Skin of body (tissue), 3 donors: ENCODE data around the gene SLC7A5. TPM values are rescaled to one million over a fixed set of nuclear protein-coding genes. Genes with fewer than 3 reads are reported as not detected.
"Not testable (repeated sequence)": the region's sequence is repeated elsewhere in the genome, so short reads cannot be mapped to it uniquely, and the experiment has no call there.

Source experiments
- DNase-seq: peaks from one replicate; lab custom pipeline; 2025; lab: John Stamatoyannopoulos, UW
- small RNA-seq: library from RNA; depleted of rRNA; stranded (forward); fragments of <200 nt; gene quantifications from one replicate; pipeline ENCODE3, GENCODE V24; 2014; ENCODE audit warnings: low replicate concordance
- total RNA-seq: library from RNA; depleted of rRNA; stranded (reverse); fragments of >200 nt; gene quantifications from one replicate; pipeline ENCODE4 v1.2.3, GENCODE V29; 2014

Gene SLC7A5
- total RNA-seq, 1 donor from 2014 or later: 5.8 TPM

DNA sequence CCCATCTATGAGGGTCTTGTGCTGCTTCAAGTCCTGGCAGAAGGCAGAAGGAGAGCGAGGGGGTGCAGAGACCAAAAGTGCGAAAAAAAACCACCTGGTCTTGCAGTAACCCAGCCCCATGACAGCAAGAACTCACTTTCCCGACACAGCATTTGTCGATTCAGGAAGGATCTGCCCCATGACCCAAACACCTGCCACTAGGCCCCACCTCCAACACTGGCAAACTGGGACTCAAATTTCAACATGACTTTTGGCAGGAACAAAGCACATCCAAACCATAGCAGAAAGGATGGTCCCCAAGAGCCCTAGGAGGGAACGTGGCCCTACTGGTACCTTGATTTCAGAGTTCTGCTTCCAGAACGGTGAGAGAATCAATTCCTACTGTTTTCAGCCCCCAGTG lies 68.8 kb downstream of the SLC7A5 start:
- no peak for DNase-seq

DNA sequence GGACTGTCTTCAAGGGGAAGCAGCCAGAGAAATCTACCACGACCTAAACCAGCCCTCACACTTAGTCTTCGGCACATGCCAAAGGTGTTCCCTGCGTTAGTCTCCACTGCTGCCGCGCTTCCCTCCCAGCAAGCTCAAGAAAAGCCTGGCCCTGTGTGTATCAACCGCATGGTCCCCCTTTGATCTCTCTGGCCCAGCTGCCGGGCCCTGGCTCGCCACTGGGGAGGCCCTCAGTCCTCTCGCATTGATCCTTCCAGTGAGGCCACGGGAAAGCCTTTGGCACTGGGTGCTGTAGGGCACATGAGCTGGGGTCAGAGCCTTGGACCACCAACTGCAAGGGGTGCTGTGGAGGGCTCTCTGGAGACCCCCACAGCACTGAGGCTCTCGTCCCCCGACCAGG lies 74.0 kb downstream of the SLC7A5 start:
- DNase-seq: no peak

DNA sequence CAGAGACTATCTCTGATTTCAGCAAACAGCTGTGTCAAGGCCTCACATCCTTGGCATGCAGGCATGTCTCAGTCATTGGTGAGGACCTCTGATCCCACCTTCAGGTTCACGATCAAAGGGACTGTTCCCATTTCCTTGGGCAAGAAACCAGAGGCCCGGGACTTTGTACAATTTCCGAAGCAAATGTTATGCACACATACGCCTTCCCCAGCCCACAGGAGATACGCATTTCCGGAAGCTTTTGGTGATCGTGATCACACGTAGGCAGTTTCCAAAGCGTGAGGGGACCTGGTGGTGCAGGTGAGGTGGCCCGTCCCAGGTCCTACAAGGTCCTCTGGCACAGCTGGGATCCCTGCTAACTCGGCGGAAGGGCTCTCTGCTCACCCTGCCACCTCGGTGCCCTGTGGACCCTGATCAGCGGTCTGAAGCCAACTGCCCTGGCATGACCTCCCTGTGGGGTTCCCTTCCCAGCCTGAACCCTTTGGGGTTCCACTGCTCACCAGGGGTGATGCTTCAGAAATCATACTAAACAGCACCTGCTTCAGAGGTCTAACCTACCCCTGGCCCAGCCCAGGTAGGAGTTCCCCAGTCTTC lies 74.7 kb downstream of the SLC7A5 start:
- no peak for DNase-seq

DNA sequence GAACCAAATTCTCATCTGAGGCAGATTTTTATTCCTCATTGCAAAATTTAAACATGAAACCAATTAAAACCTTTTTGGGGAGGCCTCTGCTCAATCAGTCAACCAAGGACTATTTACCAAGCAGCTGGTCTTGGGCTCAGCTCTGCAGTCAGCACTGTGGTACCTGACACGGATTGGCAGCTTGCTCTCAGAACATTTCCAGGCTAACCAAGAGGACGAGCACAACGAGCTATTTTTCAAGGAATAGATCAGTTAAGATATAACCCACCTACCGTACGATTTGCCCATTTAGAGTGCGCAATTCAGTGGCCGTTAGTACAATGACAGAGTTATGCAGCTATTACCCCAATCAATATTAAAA lies 77.1 kb downstream of the SLC7A5 start:
- DNase-seq: no peak

DNA sequence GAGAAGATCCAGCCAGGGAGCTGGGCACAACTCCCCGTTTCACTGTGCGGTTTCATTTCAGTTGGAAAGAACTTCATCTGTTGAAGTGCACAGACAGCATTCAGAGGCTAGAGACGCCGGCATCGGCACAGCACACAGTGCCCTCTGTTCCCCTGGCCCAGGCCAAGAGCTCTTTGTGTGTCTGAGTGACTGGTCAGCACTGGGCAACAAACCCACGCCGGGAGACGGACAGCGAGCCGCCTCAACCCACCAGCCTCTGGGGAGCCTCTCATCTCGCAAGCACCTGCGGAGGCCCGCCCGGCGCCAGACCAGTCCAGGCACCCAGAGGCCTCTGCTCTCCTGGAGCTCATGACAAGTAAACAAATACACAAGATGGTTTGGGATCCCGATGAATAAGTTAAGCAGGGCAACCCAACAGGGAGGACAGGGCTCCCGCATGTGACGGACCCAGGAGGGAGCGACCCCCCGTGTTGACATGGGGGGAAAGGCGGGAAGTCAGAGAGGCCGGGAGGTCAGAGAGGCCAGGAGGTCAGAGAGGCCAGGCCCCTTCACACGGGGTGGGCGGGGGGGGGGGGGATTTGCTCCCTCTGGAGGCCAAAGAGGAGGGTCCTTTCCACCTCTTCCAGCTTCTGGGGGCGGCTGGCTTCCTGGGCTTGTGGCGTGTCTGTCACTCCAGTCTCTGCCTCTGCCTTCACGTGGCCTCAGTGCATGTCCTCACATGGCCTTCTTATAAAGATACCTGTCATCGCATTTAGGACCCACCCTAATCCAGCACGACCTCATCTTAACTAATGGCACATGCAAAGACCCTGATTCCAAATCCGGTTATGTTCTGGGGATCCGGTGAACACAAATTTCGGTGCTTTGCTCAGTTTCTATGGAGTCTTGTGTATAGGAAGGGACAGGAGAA lies 77.8 kb downstream of the SLC7A5 start:
- DNase-seq: no peak

DNA sequence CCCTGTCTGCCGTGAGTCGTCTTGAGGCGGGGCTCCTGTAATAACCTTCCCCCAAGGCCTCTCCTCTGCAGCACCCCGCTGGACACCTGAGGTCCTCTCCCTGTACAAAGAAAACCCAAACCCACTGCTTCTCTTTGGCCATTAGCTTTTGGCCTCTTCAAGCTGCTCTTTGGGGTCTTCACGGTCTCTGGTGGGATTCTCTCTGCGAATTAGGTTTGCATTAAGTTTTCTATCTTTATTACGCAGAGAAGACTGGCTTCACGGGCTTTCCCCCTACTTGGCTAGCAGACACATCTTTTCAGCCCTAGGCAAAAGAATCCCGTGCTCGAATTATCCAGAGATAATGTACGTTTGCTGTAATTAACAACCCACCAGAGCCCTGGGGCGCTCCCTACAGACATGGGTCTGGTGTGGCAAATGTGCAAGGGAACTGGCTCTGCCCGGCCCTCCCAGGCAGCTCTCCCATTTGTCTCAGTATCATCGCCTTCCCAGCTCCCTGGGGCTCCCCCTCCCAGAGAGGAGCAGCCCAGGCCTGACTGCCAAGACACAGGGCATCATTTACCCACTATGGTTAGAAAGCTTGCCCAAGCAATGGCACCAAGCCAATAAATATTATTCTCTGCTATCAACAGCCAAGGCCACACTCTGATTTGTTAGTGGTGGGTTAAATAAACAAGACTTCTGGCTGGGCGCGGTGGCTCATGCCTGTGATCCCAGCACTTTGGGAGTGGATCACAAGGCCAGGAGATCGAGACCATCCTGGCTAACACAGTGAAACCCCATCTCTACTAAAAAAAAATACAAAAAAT lies 78.8 kb downstream of the SLC7A5 start:
- DNase-seq: no peak

DNA sequence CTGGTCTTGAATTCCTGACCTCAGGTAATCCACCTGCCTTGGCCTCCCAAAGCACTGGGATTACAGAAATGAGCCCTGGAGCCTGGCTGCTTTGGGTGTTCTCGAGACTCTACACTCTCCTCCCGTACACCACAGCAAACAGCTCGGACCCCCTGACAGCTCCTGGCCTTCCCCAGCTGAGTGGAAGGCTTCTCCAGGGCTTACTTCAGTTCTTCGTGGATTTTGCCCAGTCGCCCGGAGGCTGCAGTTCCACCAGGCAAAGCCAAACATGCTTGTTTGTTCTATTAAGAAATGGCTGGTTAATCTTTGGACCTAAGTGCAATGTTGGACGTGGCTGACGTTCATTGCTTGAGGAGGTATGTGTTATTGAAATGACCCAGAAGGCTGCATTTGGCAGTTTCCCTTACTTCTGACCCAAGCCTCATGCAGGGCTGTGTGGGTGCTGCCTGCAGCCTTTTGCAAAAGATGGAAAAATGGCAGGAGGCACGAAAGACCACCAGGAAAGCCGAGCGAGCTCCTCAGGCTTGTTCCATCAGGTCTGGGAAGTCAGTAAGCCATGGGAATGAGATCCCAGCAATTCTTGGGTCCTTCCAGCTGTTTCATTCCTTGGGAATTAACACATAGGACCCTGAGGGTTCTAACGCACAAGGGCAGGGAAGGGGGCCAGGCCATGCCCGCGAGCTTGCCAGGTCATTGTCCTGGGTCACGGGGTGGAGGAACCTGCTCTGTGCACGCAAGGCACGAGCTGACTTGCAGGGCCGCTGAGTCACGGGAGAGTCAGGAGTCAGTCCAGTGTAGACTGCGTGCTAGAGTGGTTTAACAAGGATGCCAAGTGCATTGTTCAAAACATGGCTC lies 79.6 kb downstream of the SLC7A5 start:
- DNase-seq: no peak

DNA sequence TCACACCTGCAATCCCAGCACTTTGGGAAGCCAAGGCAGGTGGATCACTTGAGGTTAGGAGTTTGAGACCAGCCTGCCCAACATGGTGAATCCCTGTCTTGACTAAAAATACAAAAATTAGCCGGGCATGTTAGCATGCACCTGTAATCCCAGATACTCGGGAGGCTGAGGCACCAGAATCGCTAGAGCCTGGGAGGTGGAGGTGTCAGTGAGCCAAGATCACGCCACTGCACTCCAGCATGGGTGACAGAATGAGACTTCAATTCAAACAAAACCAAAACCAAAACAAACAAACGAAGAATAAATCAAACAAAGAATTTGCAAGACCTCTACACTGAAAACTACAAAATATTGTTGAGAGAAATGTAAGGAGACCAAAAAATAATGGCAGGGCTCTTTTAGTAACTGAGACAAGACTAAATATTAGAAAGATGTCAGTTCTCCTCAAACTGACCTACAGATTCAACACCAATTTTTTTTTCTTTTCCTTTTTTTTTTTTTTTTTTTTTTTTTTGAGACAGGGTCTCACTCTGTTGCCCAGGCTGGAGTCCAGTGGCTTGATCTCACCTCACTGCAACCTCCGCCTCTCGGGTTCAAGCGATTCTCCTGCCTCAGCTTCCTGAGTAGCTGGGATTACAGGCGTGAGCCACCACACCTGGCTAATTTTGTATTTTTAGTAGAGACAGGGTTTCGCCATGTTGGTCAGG lies 80.4 kb downstream of the SLC7A5 start:
- DNase-seq: not testable (repeated sequence)

DNA sequence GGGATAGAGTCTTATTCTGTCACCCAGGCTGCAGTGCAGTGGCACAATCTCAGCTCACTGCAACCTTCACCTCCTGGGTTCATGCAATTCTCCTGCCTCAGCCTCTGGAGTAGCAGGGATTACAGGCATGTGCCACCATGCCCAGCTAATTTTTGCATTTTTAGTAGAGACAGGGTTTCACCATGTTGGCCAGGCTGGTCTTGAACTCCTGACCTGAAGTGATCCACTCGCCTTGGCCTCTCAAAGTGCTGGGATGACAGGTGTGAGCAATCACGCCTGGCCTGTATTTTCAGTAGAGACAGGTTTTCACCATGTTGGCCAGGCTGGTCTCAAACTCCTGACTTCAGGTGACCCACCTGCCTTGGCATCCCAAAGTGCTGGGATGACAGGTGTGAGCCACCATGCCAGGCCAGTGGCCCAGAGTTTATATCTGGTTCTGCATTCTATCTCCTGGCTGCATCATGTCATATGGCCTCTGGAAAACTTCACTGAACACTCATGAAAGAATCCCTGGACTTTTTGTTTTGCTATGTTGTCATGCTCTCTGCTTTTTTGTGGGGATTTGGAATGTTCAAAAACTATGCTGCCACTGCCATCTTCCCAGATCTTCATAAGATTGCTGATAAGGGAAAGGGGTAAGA lies 81.7 kb downstream of the SLC7A5 start:
- not testable (repeated sequence) for DNase-seq

DNA sequence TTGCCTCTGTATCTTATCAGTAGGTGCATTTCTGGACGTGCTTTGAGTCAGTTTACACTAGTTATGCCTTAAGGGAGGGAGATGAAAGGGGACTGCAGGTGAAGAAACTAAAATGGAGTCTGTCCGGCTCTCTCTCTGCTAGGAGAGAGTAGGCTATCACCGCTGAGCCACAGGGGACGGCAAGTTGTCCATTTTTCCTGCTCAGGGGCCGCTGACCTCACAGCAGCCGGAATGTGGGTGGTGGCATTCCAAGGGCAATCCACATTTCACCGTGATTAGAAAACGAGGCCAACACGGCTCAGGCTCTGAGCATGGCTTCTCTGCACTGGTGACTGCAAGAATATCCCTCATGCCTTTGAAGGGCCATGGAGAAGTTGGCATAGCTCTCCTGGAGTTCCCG lies 84.5 kb downstream of the SLC7A5 start:
- no peak for DNase-seq

DNA sequence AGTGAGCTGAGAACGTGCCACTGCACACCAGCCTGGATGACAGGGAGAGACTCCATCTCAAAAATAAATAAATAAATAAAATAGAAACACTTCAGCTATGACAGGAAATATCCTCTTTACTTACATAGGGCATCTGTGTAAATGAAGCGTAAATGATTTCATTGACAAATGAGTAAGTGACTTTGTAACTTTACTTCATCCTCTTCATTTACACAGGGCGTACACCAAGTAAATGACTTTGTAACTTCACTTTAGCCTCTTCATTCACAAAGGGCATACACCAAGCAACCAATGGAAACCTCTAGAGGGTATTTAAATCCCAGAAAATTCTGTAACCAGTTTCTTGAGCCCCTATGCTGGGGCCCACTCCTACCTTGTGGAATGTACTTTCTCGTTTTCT lies 87.3 kb downstream of the SLC7A5 start:
- DNase-seq: no peak

DNA sequence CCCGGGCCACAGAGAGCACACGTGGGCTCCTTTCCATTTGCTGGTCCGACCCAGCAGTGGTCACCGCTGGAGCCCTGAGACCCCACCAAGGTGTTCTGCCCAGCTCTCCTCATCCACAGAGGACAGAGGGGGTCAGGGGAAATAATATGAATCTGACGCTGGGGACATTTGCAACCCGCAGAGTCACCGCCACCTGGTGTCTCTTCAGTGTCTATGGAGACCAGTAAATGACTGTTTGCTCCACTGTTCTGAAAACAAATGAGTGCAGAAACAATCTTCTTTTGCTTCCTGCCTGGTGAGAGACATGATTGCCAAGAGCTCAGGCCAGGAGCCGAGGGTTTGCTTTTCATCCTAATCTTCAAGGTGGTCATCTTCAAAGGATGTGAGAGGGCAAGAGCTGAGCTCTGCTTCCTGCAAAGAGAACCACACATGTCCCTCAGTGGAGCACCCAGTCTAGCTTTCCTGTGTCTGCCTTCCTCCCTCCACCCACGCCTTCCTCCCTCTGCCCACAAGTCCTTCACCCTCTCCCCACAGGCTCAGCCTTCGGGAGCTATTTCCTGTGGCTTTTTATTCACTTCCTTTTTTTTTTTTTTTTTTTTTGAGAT lies 88.8 kb downstream of the SLC7A5 start:
- DNase-seq: no peak

Small RNAs within 50 kb of the gene (small RNA-seq; reads per million reads assigned to genes)
- gene MIR6775: not detected

Other genes with a start within 250 kb of the SLC7A5 start
- 18.7 TPM for gene KLHDC4, start 103.5 kb downstream of the SLC7A5 start, total RNA-seq
- gene CA5A, start 67.0 kb upstream of the SLC7A5 start, total RNA-seq: not detected
- 23.3 TPM for gene BANP, start 81.9 kb upstream of the SLC7A5 start, total RNA-seq